ENCODE results near the gene ZFYVE19. TPM values are rescaled to one million over a fixed set of nuclear protein-coding genes. Genes with fewer than 3 reads are reported as not detected.

Gene ZFYVE19
- total and polyA plus RNA-seq, 2 of the 4 experiments (the other 2 are of a cell fraction), result 22.6 to 29.6 TPM

DNA sequence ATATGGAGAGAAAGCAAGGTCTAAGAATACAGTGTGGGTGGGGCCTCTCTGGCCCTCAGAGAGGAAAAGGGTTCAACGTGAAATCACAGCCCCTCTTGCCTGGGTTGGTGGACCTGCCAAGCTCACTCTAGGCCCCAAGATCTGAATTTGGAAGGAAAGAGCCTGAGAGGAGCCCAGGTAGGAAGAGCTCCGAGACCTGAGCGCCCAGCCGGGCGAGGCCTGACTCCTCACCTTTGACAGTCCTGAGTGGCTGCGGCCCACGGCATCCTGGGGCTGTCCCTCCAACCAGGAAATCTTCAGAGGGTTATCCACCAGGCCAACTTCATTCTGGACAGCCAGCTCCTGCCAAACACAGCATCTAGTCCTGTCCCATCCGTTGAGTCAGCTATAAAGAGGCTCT is 33.4 kb upstream of the ZFYVE19 start:
- Histone ChIP-seq H4K8ac (ENCODE audit: low read depth in 2 of 2, low read length in 2 of 2) (no peak overlapping the region), H2AK5ac (ENCODE audit: low read depth, low read length) (no peak overlapping the region), H4K5ac (ENCODE audit: low read depth, low read length) (no peak overlapping the region), H3K4me3 (ENCODE audit: insufficient read depth, low read depth, low read length) (no peak overlapping the region), H3K27ac (ENCODE audit: insufficient read depth, low read length) (no peak overlapping the region), H3K9me1 (ENCODE audit: insufficient read depth, low read length) (no peaks in the 10 kb centered on the region), H3K14ac (replicated peaks; ENCODE audit: low read depth, low read length) (no peak overlapping the region), H2BK15ac (ENCODE audit: low read depth, low read length) (no peak overlapping the region), H2BK120ac (ENCODE audit: low read depth, low read length) (no peak overlapping the region), H3K36me3 (ENCODE audit: control insufficient read depth, insufficient read depth, low read length) (peaks cover 54% of the 10 kb centered on the region), H3K4me1 (ENCODE audit: control insufficient read depth, insufficient read depth, low read length) (no peaks in the 10 kb centered on the region; the same call in 1 of the 2 replicates), H3K9me3 (ENCODE audit: control insufficient read depth, insufficient read depth, low read length) (no peaks in the 10 kb centered on the region), H3K27me3 (ENCODE audit: control insufficient read depth, insufficient read depth, low read length) (no peaks in the 10 kb centered on the region), H3K56ac (ENCODE audit: extremely low read depth, insufficient read depth, low read length) (no peak overlapping the region), H2AFZ (replicated peaks; ENCODE audit: low read length, poor library complexity) (no peak overlapping the region), H4K20me1 (ENCODE audit: insufficient read depth, low read length) (no peaks in the 10 kb centered on the region), H3K4me2 (ENCODE audit: low read depth, low read length) (no peak overlapping the region), H3K4ac (ENCODE audit: low read depth, low read length) (no peak overlapping the region), H2BK5ac (ENCODE audit: low read depth, low read length, poor library complexity, severe bottlenecking) (no peak overlapping the region), H3K23ac (ENCODE audit: low read depth, low read length) (no peak overlapping the region), H4K91ac (ENCODE audit: insufficient read depth, low read depth, low read length) (no peak overlapping the region), H3K9ac (ENCODE audit: low read depth, low read length) (no peak overlapping the region), H2BK20ac (ENCODE audit: low read depth, low read length) (no peak overlapping the region), H3K79me1 (ENCODE audit: low read depth in 1 of 2, low read length in 2 of 2) (no peaks in the 10 kb centered on the region), H3K18ac (ENCODE audit: low read depth, low read length) (no peak overlapping the region), H2AK9ac (replicated peaks; ENCODE audit: low read depth, low read length, poor library complexity) (no peak overlapping the region)
- intact Hi-C loops (cut with micrococcal nuclease) (no loop called here), dilution Hi-C loops (cut with HindIII; ENCODE audit: low sequenced_read_pairs, unreplicated experiment) (no loop called here), in situ Hi-C loops (cut with MboI; ENCODE audit: low sequenced_read_pairs) (no loop called here)
- POLR2A ChIA-PET (ENCODE audit: unreplicated experiment), result no interaction called here
- CTCF ChIA-PET, result no interaction called here
- no peak for DNase-seq
- BruUV-seq (replicated peaks), result no TSS peak
- TF ChIP-seq RFX5 (IDR thresholded peaks at IDR 0.05; ENCODE audit: low read depth, low read length) (no peak), NFE2L2 (IDR thresholded peaks at IDR 0.05; ENCODE audit: low read depth, low read length) (no peak), SMC3 (IDR thresholded peaks at IDR 0.05; ENCODE audit: low read depth, low read length) (no peak)
- TF ChIP-seq, protein P1, sequence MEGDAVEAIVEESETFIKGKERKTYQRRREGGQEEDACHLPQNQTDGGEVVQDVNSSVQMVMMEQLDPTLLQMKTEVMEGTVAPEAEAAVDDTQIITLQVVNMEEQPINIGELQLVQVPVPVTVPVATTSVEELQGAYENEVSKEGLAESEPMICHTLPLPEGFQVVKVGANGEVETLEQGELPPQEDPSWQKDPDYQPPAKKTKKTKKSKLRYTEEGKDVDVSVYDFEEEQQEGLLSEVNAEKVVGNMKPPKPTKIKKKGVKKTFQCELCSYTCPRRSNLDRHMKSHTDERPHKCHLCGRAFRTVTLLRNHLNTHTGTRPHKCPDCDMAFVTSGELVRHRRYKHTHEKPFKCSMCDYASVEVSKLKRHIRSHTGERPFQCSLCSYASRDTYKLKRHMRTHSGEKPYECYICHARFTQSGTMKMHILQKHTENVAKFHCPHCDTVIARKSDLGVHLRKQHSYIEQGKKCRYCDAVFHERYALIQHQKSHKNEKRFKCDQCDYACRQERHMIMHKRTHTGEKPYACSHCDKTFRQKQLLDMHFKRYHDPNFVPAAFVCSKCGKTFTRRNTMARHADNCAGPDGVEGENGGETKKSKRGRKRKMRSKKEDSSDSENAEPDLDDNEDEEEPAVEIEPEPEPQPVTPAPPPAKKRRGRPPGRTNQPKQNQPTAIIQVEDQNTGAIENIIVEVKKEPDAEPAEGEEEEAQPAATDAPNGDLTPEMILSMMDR (conservative IDR thresholded peaks at IDR 0.05; ENCODE audit: low read depth, low read length), result no peak
- no peak for ATAC-seq (ENCODE audit: low read depth)
- 100% methylated on average over 5 of the region's 8 CpGs; no CpG with 5 or more reads in 1 of the 2 experiments for WGBS, 2 experiments (ENCODE audit: extremely low coverage in 2 of 2, insufficient read length in 1 of 2)
